Tibial nerve (tissue), 4 donors: ENCODE measurements around the gene KLF11. TPM values are rescaled to one million over a fixed set of nuclear protein-coding genes. Genes with fewer than 3 reads are reported as not detected.

Source experiments
- DNase-seq, 2 donors: peaks; one replicate each; pipeline ENCODE4 v3.0.0-alpha.2; 2019; ENCODE audit warnings: low spot score in 2 of 2
- H3K27ac ChIP-seq, 4 donors: fragments of 200-600 bp; sonication (generic) in 3 of 4; one replicate each; pipeline ENCODE4 v1.5.1; 2017 to 2019; ENCODE audit warnings: mild to moderate bottlenecking in 1 of 4
- H3K27me3 ChIP-seq, 2 donors: fragments of 200-600 bp; sonication (generic) in 1 of 2; one replicate each; pipeline versions ENCODE4 v1.5.1 to v1.6.0; 2017 to 2019
- H3K36me3 ChIP-seq, 3 donors: fragments of 200-600 bp; sonication (generic); one replicate each; pipeline ENCODE4 v1.5.1; 2018 to 2019
- H3K4me1 ChIP-seq, 4 donors: fragments of 200-600 bp; sonication (generic) in 3 of 4; one replicate each; pipeline ENCODE4 v1.5.1; 2017 to 2019
- H3K4me3 ChIP-seq, 4 donors: fragments of 200-600 bp; sonication (generic) in 3 of 4; one replicate each; pipeline ENCODE4 v1.5.1; 2017 to 2019; ENCODE audit warnings: mild to moderate bottlenecking in 1 of 4, moderate library complexity in 1 of 4
- H3K9me3 ChIP-seq, 4 donors: fragments of 200-600 bp; sonication (generic) in 3 of 4; one replicate each; pipeline ENCODE4 v1.5.1; 2017 to 2019
- CTCF ChIP-seq, 5 experiments: fragments of 200-600 bp in 3 of 5; fragments of 450-650 bp in 2 of 5; sonication (generic) in 3 of 5; IDR thresholded peaks; one replicate each; pipeline ENCODE4 v1.5.1; 2016 to 2019; ENCODE audit warnings: antibody characterized with exemption in 5 of 5, mild to moderate bottlenecking in 3 of 5, moderate library complexity in 2 of 5
- EP300 ChIP-seq, 2 donors: sonication (generic); formaldehyde crosslinking; IDR thresholded peaks; one replicate each; pipeline ENCODE4 v1.6.1; 2017; ENCODE audit warnings: antibody characterized with exemption in 2 of 2, mild to moderate bottlenecking in 1 of 2
- POLR2A ChIP-seq, 2 donors: fragments of 450-650 bp; IDR thresholded peaks; one replicate each; pipeline ENCODE4 v1.6.1; 2017; ENCODE audit warnings: antibody characterized with exemption in 2 of 2, mild to moderate bottlenecking in 2 of 2, moderate library complexity in 2 of 2
- WGBS, 2 donors: methylation state at CpG; one replicate each; pipeline ENCODE4 v1.1.5; 2018; 5-methylcytosine and 5-hydroxymethylcytosine counted together
- total RNA-seq, 4 donors: library from RNA; depleted of rRNA; stranded (reverse); fragments of >200 nt; gene quantifications; one replicate each; pipeline ENCODE4 v1.1.0, GENCODE V29; 2016

Gene KLF11
- total RNA-seq, 4 donors from 2014 or later = 17.1 to 23.7 (median 20.9) TPM

GRCh38 chr2:10019174-10019573, 24.2 kb upstream of the KLF11 start:
- Histone ChIP-seq H3K9me3 (peaks cover 0 to 4% (median 0%) of the 10 kb centered on the region in 4 donors), H3K36me3 (no peaks in the 10 kb centered on the region), H3K27ac (no peak overlapping the region), H3K27me3 (no peaks in the 10 kb centered on the region), H3K4me3 (no peak overlapping the region), H3K4me1 (no peaks in the 10 kb centered on the region)
- 70 to 73% methylated on average over 8 of the region's 8 CpGs for WGBS, 2 donors
- DNase-seq = no peak
- TF ChIP-seq EP300 (IDR thresholded peaks at IDR 0.05) (peak in 1 of 2 donors; percentile 31), CTCF (IDR thresholded peaks at IDR 0.05) (no peak)

- no peaks in the 10 kb centered on the region for H3K27me3 ChIP-seq
- peaks cover 0 to 4% (median 0%) of the 10 kb centered on the region in 4 donors for H3K9me3 ChIP-seq
- H3K4me3 ChIP-seq = no peak overlapping the region
- no peak for DNase-seq
- TF ChIP-seq CTCF (IDR thresholded peaks at IDR 0.05) (no peak), POLR2A (IDR thresholded peaks at IDR 0.05) (no peak), EP300 (IDR thresholded peaks at IDR 0.05) (no peak)
- H3K27ac ChIP-seq = no peak overlapping the region
- H3K36me3 ChIP-seq = no peaks in the 10 kb centered on the region
- no peaks in the 10 kb centered on the region for H3K4me1 ChIP-seq
- 83 to 86% methylated on average over 19 to 24 of the region's 27 CpGs for WGBS, 2 donors
Measured at GRCh38 chr2:10019602-10020400, 23.5 kb upstream of the KLF11 start.

- H3K4me3 ChIP-seq = no peak overlapping the region
- TF ChIP-seq POLR2A (IDR thresholded peaks at IDR 0.05) (no peak), EP300 (IDR thresholded peaks at IDR 0.05) (no peak), CTCF (IDR thresholded peaks at IDR 0.05) (no peak)
- H3K4me1 ChIP-seq = no peaks in the 10 kb centered on the region
- peaks cover 0 to 1% (median 0%) of the 10 kb centered on the region in 4 donors for H3K9me3 ChIP-seq
- WGBS, 2 donors = 86 to 94% methylated on average over 7 to 8 of the region's 16 CpGs
- H3K27me3 ChIP-seq = no peaks in the 10 kb centered on the region
- no peaks in the 10 kb centered on the region for H3K36me3 ChIP-seq
- DNase-seq = no peak
- H3K27ac ChIP-seq = no peak overlapping the region
Measured at GRCh38 chr2:10022041-10022421, 21.3 kb upstream of the KLF11 start.

GRCh38 chr2:10022445-10022844, 20.9 kb upstream of the KLF11 start:
- DNase-seq = no peak
- Histone ChIP-seq H3K4me3 (no peak overlapping the region), H3K9me3 (no peaks in the 10 kb centered on the region), H3K27ac (no peak overlapping the region), H3K36me3 (no peaks in the 10 kb centered on the region), H3K4me1 (no peaks in the 10 kb centered on the region), H3K27me3 (no peaks in the 10 kb centered on the region)
- 93 to 94% methylated on average over 4 of the region's 4 CpGs for WGBS, 2 donors
- no peak for TF ChIP-seq POLR2A (IDR thresholded peaks at IDR 0.05)
- TF ChIP-seq EP300 (IDR thresholded peaks at IDR 0.05) = no peak
- TF ChIP-seq CTCF (IDR thresholded peaks at IDR 0.05) = no peak

- H3K27me3 ChIP-seq = no peaks in the 10 kb centered on the region
- DNase-seq = no peak
- no peak overlapping the region for H3K27ac ChIP-seq
- H3K4me1 ChIP-seq = peaks cover 0 to 3% (median 0%) of the 10 kb centered on the region in 4 donors
- 66 to 85% methylated on average over 10 of the region's 10 CpGs for WGBS, 2 donors
- no peaks in the 10 kb centered on the region for H3K9me3 ChIP-seq
- TF ChIP-seq POLR2A (IDR thresholded peaks at IDR 0.05) (no peak), CTCF (IDR thresholded peaks at IDR 0.05) (no peak), EP300 (IDR thresholded peaks at IDR 0.05) (no peak)
- H3K36me3 ChIP-seq = no peaks in the 10 kb centered on the region
- no peak overlapping the region for H3K4me3 ChIP-seq
Measured at GRCh38 chr2:10022966-10023662, 20.2 kb upstream of the KLF11 start.
